Muscle layer of colon (tissue), 2 donors: ENCODE measurements around the gene DPP6.

ENCODE experiments used
- H3K27ac ChIP-seq: one replicate; pipeline ENCODE4 v1.7.0; 2013; ENCODE audit warnings: low read depth, mild to moderate bottlenecking, low read length, moderate library complexity
- H3K27me3 ChIP-seq, 2 donors: one replicate each; pipeline ENCODE4 v1.7.0; 2013; ENCODE audit warnings: low read length in 2 of 2, mild to moderate bottlenecking in 2 of 2; ENCODE audit not compliant: insufficient read depth in 2 of 2, control insufficient read depth in 1 of 2
- H3K36me3 ChIP-seq: one replicate; pipeline ENCODE4 v1.7.0; 2013; ENCODE audit warnings: mild to moderate bottlenecking, low read length; ENCODE audit not compliant: insufficient read depth
- H3K4me1 ChIP-seq: one replicate; pipeline ENCODE4 v1.7.0; 2013; ENCODE audit warnings: mild to moderate bottlenecking, low read length; ENCODE audit not compliant: insufficient read depth
- H3K4me3 ChIP-seq, 2 donors: one replicate each; pipeline ENCODE4 v1.7.0; 2013; ENCODE audit warnings: low read length in 2 of 2, low read depth in 1 of 2, mild to moderate bottlenecking in 1 of 2, moderate library complexity in 1 of 2
- H3K9ac ChIP-seq: one replicate; pipeline ENCODE4 v1.7.0; 2013; ENCODE audit warnings: low read length
- H3K9me3 ChIP-seq: one replicate; pipeline ENCODE4 v1.7.0; 2013; ENCODE audit warnings: mild to moderate bottlenecking, low read length
- donor health status: abdominal sarcoma.
- donor health status: Adenocarcinoma of cecum.

DPP6 gene

DNA sequence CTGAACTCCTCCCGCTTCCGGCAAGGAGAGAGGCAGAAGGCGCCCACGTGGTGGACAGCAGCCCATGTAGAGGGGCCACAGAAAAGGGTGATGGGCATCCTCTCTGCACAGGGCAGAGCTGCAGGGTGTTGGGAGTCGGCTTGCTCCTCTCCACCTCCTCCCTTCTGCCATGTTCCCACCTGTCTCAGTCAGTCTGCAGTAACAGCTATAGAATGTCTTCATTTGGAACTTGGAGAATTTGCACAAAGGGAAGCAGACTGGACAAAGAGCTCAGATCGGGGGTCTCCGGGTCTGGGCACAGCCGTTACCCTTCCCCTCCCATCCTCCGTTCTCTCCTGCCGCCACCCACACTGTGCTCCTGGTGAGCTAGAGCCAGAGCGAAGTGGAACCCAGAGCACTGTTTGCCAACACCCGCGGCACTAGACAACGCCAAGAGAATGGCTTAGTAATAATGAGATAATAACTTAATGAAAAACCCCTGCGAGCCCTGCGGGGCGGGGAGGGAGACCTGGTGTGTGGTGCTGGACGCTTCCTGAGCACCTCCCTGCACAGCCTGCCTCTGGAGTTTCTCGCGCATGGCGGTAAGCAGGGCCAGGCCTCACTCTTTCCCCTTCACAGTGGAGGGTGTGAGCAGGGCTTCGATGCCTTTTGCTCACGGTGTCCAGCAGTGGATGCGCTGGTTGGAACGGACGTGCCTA is 696.0 kb downstream of the DPP6 start:
- no peaks in the 10 kb centered on the region for H3K36me3 ChIP-seq
- H3K9ac ChIP-seq, result no peak overlapping the region
- no peaks in the 10 kb centered on the region for H3K9me3 ChIP-seq
- no peaks in the 10 kb centered on the region for H3K27me3 ChIP-seq
- no peak overlapping the region for H3K4me3 ChIP-seq
- peaks cover 10% of the 10 kb centered on the region for H3K4me1 ChIP-seq
- no peak overlapping the region for H3K27ac ChIP-seq

- H3K27me3 ChIP-seq, result no peaks in the 10 kb centered on the region
- no peaks in the 10 kb centered on the region for H3K9me3 ChIP-seq
- no peak overlapping the region for H3K9ac ChIP-seq
- H3K4me3 ChIP-seq, result no peak overlapping the region
- H3K36me3 ChIP-seq, result no peaks in the 10 kb centered on the region
- H3K4me1 ChIP-seq, result peaks cover 10% of the 10 kb centered on the region
- H3K27ac ChIP-seq, result no peak overlapping the region
Measured at GRCh38 chr7:154750353-154750801, 698.2 kb downstream of the DPP6 start.

- H3K4me3 ChIP-seq, result no peak overlapping the region
- H3K27me3 ChIP-seq, result no peaks in the 10 kb centered on the region
- H3K4me1 ChIP-seq, result no peaks in the 10 kb centered on the region
- no peaks in the 10 kb centered on the region for H3K9me3 ChIP-seq
- H3K9ac ChIP-seq, result no peak overlapping the region
- no peak overlapping the region for H3K27ac ChIP-seq
- H3K36me3 ChIP-seq, result no peaks in the 10 kb centered on the region
Measured at GRCh38 chr7:154753226-154753625, 701.0 kb downstream of the DPP6 start.

DNA sequence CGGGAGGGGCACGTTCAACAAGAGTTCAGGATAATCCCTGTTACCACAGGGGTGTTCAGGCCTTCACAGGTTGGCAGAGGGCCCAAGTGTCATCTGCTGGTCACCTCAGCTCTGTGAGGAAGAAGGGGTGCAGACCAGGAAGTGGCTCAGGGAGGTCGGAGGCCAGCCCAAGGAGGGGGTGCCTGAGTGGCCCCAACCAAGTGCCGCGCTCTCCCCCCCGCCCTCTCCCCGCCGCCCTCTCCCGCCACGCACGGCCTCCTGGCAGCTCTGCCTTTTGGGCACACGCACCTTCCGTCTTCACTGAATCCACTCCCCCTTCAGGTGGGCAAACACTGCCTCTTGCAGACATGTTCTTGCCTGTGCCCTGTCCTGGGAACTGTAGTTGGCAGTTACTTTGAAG is 705.6 kb downstream of the DPP6 start:
- H3K27ac ChIP-seq, result no peak overlapping the region

DNA sequence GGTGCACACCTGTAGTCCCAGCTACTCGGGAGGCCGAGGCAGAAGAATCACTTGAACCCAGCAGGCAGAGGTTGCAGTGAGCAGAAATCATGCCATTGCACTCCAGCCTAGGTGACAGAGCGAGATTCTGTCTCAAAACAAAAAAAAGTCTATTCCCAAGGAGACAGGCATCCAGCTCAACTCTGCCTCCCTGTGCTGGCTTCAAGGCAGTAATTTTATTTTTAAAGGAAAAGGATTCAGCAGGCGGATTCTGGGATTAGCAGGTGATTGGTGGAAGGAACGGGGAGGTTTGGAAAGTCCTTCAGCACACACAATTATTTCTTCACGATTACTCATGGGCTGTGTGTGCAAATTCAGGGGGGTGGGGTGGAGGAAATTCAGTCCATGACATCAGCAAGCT is 707.8 kb downstream of the DPP6 start:
- no peaks in the 10 kb centered on the region for H3K27me3 ChIP-seq
- no peaks in the 10 kb centered on the region for H3K36me3 ChIP-seq
- H3K27ac ChIP-seq, result no peak overlapping the region
- no peak overlapping the region for H3K9ac ChIP-seq
- no peak overlapping the region for H3K4me3 ChIP-seq
- no peaks in the 10 kb centered on the region for H3K4me1 ChIP-seq
- H3K9me3 ChIP-seq, result no peaks in the 10 kb centered on the region

More for the DNA sequence above, 705.6 kb downstream of the DPP6 start:
- no peaks in the 10 kb centered on the region for H3K36me3 ChIP-seq
- H3K9me3 ChIP-seq, result no peaks in the 10 kb centered on the region
- no peaks in the 10 kb centered on the region for H3K4me1 ChIP-seq
- H3K27me3 ChIP-seq, result no peaks in the 10 kb centered on the region
- H3K9ac ChIP-seq, result no peak overlapping the region
- H3K4me3 ChIP-seq, result no peak overlapping the region

GRCh38 chr7:154765118-154765517 is 712.9 kb downstream of the DPP6 start:
- Histone ChIP-seq H3K27me3 (no peaks in the 10 kb centered on the region), H3K36me3 (no peaks in the 10 kb centered on the region), H3K9me3 (no peaks in the 10 kb centered on the region), H3K4me3 (no peak overlapping the region), H3K27ac (no peak overlapping the region), H3K9ac (no peak overlapping the region), H3K4me1 (no peaks in the 10 kb centered on the region)

GRCh38 chr7:154767142-154767541 is 714.9 kb downstream of the DPP6 start:
- H3K4me1 ChIP-seq, result no peaks in the 10 kb centered on the region
- H3K36me3 ChIP-seq, result no peaks in the 10 kb centered on the region
- H3K9ac ChIP-seq, result no peak overlapping the region
- no peak overlapping the region for H3K27ac ChIP-seq
- H3K27me3 ChIP-seq, result no peaks in the 10 kb centered on the region
- no peak overlapping the region for H3K4me3 ChIP-seq
- no peaks in the 10 kb centered on the region for H3K9me3 ChIP-seq

GRCh38 chr7:154767821-154768415 is 715.7 kb downstream of the DPP6 start:
- Histone ChIP-seq H3K36me3 (no peaks in the 10 kb centered on the region), H3K27ac (no peak overlapping the region), H3K27me3 (no peaks in the 10 kb centered on the region), H3K4me1 (no peaks in the 10 kb centered on the region), H3K4me3 (no peak overlapping the region), H3K9ac (no peak overlapping the region), H3K9me3 (no peaks in the 10 kb centered on the region)

DNA sequence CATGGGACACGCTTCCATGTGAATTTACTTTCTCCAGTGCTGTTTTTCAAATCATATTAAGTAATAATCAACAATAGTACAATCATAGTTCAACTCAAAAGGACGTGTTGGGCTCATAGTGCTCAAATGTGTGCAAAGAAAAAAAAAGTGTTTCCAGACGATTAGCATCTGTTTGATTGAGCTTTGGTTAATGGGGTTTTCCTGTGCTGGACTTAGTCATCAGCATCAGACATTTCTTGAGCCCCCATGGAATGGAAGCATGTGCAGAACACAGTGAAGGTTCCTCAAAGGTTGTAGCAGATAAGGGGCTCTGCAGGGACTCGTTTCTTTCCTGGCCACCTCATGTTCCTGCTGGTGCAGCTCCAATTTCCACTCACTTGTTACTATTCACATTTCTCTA is 716.8 kb downstream of the DPP6 start:
- Histone ChIP-seq H3K27me3 (no peaks in the 10 kb centered on the region), H3K36me3 (no peaks in the 10 kb centered on the region), H3K9me3 (no peaks in the 10 kb centered on the region), H3K4me1 (no peaks in the 10 kb centered on the region), H3K4me3 (no peak overlapping the region), H3K27ac (no peak overlapping the region), H3K9ac (no peak overlapping the region)

DNA sequence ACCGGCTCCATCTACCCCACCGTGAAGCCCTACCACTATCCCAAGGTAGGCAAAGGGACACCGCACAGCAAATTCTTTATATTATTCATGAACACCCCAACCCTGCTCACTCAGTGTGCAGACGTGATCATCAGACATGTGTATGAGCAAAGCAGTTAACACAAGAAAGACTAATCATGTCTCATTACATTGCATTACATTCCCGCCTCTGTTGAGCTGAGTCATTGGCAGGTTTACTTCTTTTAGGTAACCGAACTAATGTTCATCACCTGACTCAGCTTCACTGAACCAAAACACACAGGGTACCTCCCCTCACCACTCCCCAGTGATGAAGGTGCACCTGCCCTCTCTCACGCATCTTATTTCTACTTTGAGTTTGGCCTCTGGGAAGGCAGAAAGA is 717.3 kb downstream of the DPP6 start:
- H3K9me3 ChIP-seq, result no peaks in the 10 kb centered on the region
- H3K4me1 ChIP-seq, result no peaks in the 10 kb centered on the region
- no peaks in the 10 kb centered on the region for H3K27me3 ChIP-seq
- no peaks in the 10 kb centered on the region for H3K36me3 ChIP-seq
- no peak overlapping the region for H3K27ac ChIP-seq
- no peak overlapping the region for H3K9ac ChIP-seq
- H3K4me3 ChIP-seq, result no peak overlapping the region

DNA sequence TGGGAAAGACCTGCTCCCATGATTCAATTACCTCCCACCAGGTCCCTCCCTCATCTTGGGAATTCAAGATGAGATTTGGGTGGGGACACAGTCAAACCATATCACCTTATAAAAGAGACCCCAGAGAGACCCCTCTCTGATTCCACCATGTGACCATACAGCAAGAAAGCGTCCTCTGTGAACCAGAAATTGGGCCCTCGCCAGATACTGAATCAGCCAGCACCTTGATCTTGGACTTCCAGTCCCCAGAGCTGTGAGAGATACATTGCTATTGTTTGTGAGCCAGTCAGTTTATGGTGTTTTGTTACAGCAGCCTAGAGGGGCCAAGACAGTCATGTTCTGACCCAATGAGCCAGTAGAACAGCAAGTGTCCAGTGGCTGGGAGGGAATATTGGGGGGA is 718.2 kb downstream of the DPP6 start:
- Histone ChIP-seq H3K9me3 (no peaks in the 10 kb centered on the region), H3K4me3 (no peak overlapping the region), H3K36me3 (no peaks in the 10 kb centered on the region), H3K4me1 (no peaks in the 10 kb centered on the region), H3K27me3 (no peaks in the 10 kb centered on the region), H3K9ac (no peak overlapping the region), H3K27ac (no peak overlapping the region)

- H3K27me3 ChIP-seq, result no peaks in the 10 kb centered on the region
- H3K9me3 ChIP-seq, result no peaks in the 10 kb centered on the region
- H3K27ac ChIP-seq, result no peak overlapping the region
- no peaks in the 10 kb centered on the region for H3K4me1 ChIP-seq
- H3K9ac ChIP-seq, result no peak overlapping the region
- no peaks in the 10 kb centered on the region for H3K36me3 ChIP-seq
- H3K4me3 ChIP-seq, result no peak overlapping the region
Measured at GRCh38 chr7:154770962-154771361, 718.8 kb downstream of the DPP6 start.
